AG08395 (cell line): ENCODE data around the gene MAPK1IP1L.
"Not testable (repeated sequence)": the region's sequence is repeated elsewhere in the genome, so short reads cannot be mapped to it uniquely, and the experiment has no call there.

ENCODE experiments used
- DNase-seq: peaks from one replicate; pipeline ENCODE4 v3.0.0; 2012; ENCODE audit warnings: mixed read lengths, low spot score

Gene MAPK1IP1L

DNA sequence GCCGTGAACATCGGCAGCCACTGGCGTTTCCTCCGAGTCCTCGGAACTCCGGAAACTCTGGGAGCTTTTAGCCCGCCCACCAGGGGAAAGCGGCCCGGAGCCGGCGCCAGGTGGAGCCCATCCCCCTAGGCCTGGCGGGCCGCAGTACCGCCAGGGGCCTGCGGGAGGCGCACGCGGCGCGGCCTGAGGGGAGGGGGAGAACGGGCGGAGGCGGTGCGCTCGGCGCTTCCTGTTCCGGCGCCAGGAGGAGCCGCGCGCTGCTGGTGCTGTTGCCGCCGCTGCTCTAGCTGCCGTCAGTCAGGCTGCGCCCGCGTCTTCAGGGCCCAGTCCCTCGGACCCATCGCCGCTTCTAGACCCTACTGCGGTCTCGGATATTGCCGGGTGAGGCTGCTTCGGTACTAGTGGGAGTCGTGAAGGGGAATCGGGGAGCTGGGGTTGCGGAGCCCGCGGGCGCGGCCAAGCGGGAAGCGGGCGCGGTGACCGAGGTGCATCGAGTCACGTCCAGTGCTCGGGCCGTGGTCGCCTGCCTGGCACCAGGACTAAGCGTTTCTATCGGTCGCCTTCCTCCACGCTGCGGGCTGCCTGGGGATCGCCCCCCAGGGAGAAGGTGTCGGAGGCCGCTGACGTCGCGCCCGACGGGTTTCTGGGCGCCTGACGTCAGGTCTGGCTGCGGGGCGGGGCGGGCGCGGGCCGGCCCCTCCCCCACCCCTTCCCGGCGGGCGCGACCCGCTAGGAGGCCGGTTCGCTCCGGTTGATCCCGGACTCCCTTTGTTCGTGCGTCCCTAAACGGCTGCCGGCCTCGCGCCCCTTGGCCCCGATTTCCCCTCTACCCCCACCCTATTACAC, at the start of gene MAPK1IP1L:
Gene MAPK1IP1L (plus strand): TSS at position 225 of the 846 bp plus-strand sequence. CDS start 10,037 bp downstream, outside the sequence.
- DNase-seq = peak; percentile 97

DNA sequence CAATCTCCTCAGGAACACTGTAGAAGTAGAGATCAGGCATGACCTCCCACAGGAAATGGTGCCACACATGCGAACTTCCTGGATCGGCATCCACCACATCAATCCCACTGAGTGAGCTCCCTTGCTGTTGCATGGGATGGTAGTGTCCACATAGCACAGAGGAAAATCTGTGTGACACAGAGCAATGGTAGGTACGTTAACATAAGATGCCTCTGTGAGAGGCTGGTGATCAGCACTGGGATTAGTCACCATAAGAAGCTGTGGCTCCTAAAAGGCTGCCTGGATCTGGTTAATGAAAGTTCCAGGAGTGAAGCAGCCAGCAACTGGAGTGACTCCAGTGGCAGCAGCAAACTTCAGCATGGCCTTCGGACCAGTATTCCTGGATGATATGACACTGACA, 46.4 kb upstream of the MAPK1IP1L start:
- DNase-seq = peak; percentile 8

DNA sequence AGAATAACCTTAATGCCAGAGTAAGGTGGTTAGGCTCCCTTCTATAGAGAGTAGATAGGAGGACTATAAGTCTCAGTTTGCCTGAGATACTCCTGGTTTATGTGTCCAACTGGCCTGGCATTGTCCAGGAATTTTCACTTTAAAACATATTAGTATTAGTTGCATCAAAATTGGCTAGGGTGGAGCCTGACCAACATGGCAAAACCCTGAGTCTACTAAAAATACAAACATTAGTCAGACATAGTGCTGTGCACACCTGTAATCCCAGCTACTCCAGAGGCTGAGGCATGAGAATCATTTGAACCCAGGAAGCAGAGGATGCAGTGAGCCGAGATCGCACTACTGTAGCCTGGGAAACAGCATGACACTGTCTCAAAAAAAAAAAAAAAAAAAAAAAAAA, 36.4 kb upstream of the MAPK1IP1L start:
- no peak for DNase-seq

DNA sequence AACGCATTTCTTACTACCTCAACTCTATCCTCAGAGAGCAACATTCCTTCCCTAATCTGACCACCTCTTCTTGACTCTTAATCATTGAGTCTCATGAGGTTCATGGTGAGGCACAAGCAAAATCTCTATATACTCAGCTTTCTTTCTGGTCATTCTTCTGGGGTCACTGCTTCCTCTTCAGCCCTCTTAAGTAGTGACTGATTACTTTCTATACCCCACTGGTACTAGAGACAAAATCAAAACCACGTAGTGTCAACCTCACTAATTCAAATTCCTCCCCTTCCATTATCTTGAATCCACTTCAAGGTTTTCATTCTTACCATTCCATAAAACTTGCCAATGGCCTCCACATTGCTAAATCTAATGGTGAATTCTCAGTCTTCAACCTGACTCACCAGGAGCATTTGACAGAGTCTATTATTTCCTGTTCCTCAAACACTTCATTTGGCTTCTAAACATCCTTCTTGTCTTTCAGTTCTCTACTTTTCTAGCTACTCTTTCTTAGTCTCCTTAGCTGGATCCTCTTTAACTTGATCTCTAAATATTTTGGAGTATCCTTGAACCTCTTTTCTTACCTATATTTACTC, 31.4 kb upstream of the MAPK1IP1L start:
- DNase-seq = peak; percentile 40

DNA sequence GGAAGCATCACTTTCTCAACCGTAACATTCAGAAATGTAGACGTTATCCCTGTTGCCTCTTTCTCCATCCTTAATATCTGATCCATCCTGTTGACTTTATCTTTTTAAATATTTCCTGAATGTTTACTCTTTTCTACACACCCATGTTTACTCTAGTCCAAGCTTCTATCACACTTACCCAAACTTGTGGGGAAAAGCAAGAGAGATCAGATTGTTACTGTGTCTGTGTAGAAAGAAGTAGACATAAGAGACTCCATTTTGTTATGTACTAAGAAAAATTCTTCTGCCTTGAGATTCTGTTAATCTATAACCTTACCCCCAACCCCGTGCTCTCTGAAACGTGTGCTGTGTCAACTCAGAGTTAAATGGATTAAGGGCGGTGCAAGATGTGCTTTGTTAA, 27.1 kb upstream of the MAPK1IP1L start:
- not testable (repeated sequence) for DNase-seq

DNA sequence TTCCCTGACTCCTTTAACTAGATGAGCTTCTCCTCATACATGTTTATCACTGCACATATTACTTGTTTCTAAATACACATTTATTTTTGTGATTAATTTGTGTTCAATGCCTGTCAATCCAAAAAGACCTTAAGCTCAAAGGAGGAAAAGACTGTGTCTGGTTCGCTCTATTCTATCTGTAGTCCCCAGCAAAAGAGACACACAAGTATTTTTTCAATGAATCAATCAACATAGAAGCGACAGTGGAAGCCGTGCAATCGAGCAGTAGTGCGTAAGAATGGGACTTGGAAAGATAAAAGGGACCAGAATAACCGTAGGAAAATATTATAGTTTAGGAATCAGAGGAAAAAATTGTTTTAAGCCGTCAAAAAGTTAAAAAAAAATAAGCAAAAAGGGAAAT, 25.5 kb upstream of the MAPK1IP1L start:
- no peak for DNase-seq

DNA sequence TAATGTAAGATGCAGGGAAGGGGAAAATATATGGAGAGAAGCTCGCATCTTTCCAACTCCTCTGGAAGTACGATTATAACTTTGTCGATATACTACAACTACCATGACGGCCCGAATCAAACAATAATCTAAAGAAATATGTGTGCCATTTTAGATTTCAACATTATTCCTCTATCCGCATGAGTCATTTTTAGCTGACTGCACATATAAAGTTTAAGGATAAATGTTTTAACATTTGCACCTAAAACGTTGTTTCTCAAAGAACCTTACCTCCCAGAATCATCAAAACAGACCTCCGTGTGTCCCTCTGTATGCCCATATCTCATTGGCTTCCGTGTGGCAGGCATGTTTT, 25.0 kb upstream of the MAPK1IP1L start:
- DNase-seq = peak; percentile 3

DNA sequence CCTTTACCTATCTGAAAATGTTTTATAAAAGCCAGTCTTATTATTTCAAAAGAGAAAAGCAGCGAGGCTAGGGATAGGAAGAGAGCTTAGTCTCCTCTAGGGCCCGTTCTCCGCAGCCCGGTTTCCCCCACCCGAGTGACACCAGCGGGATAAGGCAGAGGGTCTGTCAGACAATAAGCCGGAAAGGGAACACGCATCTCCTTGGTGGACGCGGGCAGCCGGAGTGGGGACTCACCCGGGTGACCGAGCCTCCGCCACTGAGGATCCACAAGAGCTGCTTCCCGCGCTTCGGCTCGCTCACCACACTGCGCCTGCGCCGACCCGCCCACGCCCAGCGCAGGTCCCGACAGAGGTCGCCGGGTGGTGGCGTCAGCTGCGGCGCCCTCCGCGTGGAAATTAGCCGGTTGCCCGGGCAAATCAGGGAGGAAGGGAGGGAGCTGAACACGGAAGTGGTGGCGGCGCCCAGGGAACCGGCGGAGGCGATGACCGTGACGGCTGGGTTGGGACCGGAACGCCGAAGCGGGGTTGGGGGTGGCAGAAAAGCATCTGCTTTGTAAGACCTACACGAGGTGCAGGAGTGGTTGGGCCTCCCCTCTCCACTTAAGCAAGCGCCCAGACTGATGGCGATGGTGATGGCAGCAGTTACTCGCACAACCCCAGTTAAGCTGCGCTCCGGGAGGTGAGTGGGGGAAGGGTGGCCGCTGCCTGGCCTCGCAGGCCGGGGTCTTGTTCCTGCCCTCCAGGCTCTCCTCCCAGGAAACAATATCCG, 24.5 kb upstream of the MAPK1IP1L start, which contains the start of the genes SOCS4 and WDHD1:
Gene SOCS4 (plus strand): TSS at position 444 of the 769 bp plus-strand sequence. CDS start 15,806 bp downstream, outside the sequence.
Gene WDHD1 (minus strand): TSS at position 307 of the 769 bp plus-strand sequence. CDS start 312 bp downstream, outside the sequence.
- peak; percentile 97 for DNase-seq

DNA sequence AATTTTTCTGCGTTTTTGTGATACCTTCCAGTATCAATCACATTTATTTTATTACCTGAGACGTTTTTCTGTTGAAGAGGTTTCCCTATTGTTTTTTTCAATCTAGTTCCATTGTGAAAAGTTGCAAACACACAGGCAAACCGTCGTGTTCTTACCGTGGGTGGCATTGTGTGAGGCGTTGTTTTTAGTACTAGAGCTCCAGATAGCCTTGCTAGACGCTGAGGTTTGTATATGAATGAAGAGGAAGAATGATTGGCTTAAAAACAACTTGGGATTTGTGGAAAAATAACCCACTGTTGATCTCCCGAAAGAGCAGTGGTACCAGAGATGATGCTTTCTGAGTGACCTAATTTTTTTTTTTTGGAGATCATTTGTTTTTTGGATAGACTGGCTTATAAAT, 23.4 kb upstream of the MAPK1IP1L start:
- peak; percentile 3 for DNase-seq

DNA sequence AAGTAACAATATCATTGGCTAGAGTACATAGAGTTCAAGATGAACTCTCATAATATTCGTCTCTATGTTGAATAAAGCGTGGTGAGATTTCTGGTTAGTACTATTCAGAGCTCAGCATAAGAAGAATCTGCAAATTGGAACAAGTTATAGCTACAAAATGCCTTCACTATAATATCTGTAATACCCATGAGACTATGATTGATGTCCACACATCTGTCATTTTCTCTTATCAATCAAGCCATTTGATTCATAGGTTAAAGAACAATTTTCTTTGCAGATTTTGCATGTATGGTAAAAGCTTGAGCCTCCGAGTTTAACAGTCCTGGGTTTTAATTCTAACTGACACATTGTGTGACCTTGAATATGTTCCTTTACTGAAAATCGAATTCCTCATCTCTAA, 23.0 kb upstream of the MAPK1IP1L start:
- no peak for DNase-seq

DNA sequence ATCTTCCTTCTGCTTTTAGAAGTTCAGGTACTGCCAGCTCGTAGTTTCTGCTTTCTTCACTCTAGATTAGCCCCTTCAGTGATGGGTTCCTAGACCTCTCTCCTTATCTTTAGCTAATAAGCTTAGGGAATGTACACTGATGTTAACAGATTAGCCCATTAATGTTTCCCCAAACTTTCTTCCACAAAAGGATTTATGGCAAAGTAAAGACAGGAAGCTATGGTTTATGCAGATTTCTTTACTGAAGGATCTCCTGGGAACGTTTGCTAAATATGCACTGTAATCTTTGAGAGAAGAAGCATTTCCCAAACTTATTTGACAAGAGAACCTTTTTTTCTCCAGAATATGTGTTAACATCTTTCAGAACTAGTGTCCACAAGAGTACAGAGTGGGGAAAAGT, 20.3 kb upstream of the MAPK1IP1L start:
- no peak for DNase-seq

DNA sequence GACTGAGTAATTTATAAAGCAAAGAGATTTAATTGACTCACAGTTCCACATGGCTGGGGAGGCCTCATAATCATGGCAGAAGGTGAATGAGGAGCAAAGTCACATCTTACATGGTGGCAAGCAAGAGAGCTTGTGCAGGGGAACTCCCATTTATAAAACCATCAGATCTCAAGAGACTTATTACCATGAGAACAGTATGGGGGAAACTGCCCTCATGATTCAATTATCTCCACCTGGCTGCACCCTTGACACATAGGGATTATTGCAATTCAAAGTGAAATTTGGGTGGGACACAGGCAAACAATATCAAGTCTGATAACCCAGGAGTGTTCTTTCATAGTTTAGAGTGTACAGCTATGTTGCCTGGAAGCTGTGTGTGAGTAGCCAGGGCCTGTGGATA, 13.5 kb upstream of the MAPK1IP1L start:
- DNase-seq = not testable (repeated sequence)

DNA sequence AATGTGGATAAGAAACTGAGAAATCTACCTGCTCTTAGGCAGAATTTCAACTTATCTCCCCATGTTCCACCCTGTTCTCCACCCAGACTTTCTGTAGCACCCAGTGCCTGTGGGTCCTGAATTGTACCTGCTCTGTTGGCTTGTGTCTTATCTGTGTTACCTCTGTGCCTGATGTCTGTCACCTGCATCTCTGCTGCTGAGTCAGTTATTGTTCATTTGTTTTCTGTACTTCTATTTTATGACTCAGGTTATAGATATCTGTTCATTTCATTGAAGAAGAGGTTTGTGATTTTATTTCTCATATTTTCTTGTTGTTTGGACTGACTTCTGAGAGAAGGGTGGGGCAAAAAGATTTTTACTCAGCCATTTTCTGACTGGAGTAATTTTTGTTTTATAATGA, 12.7 kb upstream of the MAPK1IP1L start:
- DNase-seq = no peak

DNA sequence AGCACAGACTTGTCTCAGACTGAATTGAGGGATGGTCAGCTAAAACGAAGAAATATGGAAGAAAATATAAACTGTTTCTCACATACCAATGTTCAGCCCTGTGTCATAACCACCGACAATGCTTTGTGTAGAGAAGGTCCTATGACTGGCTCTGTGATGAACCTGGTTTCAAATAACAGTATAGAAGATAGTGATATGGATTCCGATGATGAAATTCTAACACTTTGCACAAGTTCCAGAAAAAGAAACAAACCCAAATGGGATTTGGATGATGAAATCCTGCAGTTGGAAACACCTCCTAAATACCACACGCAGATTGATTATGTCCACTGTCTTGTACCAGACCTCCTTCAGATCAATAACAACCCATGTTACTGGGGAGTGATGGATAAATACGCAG, 7.9 kb upstream of the MAPK1IP1L start:
- DNase-seq = no peak

DNA sequence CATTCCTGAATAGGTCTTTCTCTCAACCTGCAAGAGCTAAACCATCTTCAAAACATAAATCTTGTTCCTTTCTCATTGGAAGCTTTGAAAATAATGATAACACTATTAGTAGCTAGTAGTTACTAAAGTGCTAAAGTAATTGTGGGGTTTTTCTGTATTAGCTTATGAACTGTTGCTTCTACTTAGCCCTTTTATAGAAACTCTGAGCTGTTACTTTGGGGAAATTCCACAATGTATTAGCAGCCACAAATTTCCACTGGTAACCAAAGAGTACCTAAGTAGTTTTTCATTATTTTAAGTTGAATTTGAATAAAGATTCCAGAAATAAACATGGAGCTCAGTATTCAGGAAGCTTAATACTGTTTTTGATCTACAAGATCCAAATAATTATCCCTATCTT, 6.4 kb upstream of the MAPK1IP1L start:
- no peak for DNase-seq

DNA sequence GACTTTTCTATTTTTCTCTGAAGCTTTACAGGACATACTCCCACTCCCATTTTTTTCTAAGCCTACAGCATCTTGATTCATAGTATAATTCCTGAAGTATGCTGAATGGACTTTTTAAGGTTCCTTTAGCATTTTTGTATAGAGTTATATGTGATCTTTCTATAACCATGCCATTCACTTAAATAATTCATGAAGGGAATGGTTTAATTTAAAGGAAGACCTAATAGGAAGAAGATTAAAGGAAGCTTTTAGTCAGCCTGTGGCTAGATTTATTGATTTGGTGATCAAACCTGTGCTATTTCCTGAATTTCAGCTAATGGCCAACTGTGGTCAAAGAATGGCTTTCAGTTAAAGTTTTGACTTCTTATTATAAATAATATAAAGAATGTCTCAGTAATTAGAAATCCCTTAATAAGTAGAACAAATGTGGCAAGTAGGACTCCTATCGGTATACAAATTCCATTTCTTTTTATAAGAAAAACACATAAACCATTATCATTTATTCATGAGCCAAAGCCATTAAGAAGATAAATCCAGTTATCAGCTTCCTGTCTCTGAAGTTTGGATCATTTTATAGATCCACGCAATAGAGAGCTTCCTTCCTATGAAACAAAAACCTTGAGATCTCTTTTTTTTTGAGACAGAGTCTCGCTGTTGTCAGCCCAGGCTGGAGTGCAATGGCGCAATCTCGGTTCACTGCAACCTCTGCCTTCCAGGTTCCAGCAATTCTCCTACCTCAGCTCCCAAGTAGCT, 4.0 kb upstream of the MAPK1IP1L start:
- no peak for DNase-seq

DNA sequence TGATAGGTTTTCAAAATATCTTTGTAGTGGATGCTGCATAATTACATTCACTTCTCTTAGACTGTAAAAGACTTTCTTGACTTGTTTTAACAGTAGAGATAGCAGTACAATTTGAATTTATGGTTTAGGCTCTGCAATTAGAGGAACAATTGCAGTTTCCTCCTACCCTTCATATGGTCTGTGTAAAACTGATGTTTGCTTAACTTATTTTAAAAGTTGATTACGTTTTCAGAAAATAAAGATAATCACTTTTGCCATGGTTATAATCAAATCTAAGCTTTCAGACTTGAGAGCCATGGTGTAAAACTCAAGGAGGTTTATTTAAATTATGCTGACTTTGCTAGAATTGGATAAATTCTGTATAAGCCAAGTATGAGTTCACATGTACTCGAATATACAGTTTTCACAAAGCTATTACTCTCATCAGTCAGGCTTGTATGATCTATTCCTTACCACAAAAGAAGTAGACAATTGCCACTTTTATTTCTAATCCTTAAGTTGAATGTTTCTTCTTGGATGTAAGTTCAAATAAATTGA, 2.5 kb upstream of the MAPK1IP1L start:
- no peak for DNase-seq

DNA sequence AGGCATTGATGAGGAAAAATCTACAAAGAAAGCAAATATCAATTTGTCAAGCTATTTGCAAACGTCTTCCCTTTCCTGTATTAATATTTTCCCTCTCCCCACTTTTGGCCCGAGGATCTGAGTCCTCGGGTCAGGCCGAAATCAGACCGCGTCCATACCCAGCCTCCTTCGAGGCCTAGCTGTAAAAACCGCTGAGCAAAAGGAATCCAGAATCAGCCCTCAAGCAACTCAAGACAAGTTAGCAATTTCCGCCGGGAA, 353 bp upstream of the MAPK1IP1L start:
- no peak for DNase-seq

DNA sequence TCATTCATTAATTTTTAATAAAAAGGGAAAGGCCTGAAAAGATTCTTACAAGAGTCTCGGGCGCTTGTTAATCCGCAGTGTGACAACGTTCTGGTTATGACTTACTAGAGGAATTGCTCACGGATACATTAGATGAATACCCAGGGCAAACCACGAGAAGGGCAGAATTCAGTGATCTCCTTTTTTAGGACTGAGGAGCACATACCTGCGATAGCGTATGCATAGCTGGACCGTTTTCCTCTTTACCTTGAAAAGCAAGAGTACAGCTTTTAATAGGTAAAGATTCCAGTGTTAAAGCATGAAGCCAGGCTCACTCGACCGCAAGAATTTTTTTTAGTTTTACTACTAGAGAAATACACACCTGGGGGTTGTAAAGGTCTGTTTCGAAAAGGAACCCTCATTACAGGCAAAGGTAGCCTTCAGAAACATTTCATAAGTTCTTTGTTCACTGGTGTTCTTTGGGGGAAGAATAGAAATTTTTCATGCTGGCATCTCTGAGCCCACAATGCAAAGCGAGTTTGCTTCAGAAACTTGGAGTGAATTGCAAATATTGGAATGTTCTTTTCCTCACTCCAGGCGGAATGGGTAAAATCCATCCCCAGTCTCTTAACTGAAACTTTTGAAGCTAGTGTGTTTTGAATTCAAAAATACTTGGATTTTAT, 953 bp downstream of the MAPK1IP1L start:
- DNase-seq = peak; percentile 28

DNA sequence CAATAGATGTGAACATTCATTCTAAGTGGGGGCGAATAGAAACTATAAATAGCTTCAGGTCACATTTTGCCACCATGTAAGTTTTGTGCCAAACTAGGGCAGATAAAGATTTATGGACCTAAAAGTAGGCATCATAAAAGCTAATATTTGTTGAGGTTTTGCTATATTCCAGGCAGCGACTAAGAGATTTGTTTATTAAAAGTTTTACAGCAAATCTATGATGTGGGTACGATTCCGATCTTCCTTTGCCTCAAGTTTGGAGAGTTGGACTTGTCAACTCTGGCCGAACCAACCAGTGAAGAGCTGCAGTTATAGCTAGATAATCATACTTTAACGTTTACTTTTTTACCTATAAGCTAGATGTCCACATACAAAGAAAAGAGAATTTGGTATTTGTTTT, 1.6 kb downstream of the MAPK1IP1L start:
- DNase-seq = no peak

DNA sequence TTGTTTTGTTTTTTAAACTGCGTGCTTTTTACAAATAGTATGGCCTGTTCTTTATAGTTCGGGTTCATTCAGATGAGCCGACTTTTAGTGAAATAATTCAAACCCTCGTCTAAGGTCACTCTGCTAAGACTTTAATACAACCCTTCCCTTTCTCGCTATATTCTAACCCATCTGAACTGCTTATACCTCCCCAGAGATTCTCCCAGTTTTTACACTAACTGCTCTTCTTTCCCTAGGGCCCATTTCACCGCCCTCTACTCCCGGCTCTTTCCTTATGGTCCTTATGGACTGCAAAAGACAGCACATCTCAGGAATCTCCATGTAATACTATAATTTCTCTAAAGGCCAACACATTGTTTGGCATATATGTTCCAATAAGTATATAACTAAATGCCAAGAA, 2.1 kb downstream of the MAPK1IP1L start:
- DNase-seq = no peak
